Colon (tissue), 2 donors: Measurements from ENCODE around the gene TBC1D14.

Experiments
- FAIRE-seq: peaks from 2 replicates; lab custom pipeline; 2012; peaks lifted over from hg19 to GRCh38; lab: Jason Lieb, UNC
- donor health status: control.
- donor health status: control.

Gene TBC1D14

GRCh38 chr4:6953751-6954380 is 44.2 kb downstream of the TBC1D14 start:
- FAIRE-seq: no peak

DNA sequence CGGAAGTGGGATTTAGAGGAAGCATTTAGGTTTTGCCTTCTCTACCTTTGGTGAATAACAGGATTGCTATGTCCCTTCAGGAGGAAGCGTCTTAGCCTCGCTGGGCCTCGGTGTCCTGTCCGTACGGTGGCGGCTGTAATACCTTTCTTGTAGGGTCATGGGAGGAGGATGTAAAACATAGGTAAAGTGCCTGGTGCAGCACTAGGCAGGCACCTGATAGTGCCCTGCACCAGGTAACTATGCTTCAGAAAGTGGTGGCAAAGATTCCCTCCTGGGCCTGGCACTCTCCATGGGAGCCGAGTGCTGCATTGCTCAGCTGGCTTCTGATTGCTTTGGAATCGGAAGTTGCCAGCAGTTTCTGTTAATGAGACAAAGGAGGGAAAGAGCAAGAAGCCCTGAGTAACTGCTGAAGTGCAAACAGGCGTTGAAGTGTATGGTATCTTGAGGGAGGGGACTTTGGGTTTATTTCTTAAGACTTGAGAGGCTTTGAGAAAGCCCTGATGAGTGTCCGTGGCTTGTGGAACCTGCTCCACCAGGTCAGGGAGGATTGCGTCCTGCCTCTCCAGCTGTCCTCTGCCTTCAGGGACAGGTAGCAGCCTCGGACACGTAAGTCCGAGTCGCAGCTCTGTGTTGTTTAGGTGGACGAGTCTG is 45.8 kb downstream of the TBC1D14 start:
- FAIRE-seq: no peak

DNA sequence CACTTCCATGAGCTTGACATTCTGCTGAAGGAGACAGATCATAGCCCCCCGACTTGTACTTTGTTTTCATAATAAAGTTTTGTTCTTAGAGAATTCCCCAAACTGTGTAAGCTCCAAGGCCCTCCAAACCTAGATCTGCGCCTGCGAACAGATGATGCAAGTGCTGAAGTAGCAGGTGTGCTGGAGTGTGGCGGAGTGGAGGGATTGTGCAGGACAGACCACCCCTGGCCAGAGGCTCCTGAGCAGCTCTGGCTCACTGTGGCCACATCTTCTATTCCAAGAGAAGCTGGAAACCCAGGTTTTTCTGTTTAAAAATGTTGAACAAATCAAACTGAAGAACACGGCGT is 46.4 kb downstream of the TBC1D14 start:
- no peak for FAIRE-seq

DNA sequence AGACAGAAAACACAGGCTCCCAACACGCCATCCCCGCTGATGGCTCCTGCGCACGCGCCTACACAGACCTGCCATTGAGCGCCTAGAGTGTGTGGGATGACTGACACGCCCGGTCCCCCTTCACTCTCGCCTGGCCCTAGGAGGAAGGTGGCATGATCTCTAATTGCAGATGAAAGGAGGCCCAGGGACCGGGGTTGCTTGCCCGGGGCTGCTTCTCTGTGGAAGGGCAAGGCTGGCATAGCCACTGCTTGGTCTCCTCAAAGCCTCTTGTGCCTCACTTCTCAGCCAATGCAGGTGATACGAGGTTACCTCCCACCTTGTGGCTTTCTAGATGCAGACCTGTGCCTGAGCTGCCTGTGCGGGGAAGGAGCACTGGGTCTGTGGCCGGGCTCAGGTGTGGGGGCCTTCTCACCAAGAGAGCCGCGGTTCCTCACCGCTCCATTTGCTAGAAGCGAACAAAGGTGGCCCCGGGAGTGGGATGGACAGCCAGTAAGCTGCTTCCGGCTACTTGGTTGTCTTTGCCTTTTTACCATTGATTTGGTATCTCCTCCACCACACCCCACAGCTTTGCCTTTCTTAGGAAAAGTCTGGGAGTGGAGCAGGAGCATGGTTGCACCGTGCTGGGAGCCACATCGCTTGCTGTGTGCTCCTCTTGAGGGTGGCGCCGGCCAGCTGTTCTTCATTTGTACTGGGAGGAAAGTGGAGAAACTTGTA is 47.0 kb downstream of the TBC1D14 start:
- FAIRE-seq: no peak

DNA sequence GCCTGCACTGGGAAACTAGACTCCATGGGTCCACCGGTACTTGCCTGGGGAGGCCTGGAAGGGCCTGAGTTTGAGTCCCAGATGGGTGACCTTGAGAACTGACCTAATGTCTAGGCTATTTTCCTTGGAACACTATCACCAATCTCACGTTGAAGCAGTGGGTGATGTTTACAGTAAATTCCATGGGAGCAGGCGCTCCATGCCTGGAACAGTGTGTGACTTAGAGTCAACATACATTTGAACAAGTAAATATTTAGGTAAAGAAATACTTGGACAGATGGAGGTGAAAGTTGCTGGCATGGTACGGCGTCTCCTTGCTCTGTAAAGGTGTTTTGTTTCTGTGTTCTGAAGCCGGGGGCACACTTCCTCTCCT is 47.5 kb downstream of the TBC1D14 start:
- FAIRE-seq: no peak

DNA sequence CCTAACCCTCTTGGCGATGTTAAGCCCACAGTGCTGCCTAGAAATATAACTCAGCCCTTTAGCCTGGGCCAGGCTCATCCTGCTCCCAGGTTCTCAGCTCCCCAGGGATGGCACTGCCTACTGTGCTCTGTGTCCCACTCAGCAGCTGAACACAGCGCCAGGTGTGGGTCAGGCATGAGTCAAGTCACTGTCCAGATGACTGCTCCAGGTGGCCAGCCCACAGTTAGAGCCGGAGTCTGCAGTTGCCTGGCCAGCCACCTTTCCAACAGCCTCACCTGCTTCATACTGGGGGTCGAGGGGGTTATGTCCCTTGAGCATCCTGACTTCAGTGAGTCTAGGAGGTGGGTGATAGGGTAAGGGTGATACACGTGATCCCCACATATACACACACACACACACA is 48.4 kb downstream of the TBC1D14 start:
- FAIRE-seq: no peak

DNA sequence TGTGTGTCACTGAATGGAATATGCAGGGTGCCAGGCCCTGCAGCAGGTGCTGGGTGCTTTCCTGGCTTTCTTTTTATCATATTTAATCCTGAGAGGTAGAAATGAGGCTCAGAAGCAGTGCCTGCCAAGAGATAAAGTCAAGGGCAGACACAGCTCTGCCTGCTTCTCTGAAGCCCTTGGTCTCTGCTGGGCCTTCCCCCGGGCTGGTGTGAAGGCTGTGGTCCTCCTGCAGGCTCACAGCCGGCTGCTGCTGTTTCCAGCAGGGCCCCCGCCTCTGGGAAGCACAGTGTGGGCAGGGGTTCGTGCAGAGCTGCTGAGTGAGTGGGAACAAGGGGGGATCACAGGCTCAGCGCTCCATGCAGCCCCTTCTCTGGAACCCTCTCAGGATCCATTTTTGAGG is 49.6 kb downstream of the TBC1D14 start:
- no peak for FAIRE-seq

DNA sequence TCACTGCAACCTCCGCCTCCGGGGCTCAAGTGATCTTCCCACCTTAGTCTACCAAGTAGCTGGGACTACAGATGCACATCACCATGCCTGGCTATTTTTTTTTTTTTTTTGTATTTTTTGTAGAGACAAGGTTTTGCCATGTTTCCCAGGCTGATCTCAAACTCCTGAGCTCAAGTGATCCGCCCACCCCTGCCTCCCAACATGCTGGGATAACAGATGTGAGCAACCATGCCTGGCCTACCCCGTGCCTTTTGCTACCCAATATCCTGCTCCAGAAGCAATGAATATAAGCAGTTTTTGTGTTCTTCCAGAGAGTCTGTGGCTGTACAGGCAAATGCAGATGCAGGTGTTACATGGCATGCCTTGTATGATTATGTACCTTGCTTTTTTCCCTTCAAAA is 50.5 kb downstream of the TBC1D14 start:
- no peak for FAIRE-seq

DNA sequence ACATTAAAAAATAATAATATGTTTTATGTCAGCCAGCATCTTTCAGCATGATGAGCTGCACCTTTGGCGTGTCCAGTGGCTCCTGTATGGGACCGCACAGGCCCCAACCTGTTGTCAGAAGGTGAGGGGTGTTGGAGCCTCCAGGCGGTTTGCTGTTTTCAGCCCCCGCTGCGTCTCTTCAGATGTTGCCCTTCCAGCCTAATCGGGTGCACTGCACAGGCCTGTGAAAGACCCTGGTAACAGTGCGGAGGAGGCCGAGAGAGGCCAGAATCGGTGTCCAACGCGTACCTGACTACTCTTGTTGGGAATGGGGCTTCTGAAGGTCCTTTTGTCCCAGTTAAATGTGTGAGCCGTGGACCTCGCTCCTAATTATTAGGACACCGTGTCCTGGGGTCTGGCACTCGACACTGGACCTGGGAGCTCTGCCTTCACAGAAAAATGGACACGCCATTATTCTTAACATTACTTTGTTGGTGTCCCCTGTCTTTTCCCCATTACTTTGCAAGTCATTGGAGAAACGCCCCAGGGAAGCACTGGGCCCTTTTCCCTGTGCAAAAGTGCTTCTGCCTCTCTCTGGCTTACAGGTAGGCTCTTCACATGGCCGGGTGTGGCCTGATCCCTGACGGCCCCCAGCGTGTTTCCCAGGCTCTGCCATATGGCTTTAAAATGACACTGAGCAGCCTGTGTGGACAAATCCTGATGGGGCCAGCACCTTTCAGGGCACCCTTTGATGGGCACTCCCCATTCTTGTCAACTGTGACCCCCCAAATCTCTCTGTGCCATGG is 51.2 kb downstream of the TBC1D14 start:
- no peak for FAIRE-seq

DNA sequence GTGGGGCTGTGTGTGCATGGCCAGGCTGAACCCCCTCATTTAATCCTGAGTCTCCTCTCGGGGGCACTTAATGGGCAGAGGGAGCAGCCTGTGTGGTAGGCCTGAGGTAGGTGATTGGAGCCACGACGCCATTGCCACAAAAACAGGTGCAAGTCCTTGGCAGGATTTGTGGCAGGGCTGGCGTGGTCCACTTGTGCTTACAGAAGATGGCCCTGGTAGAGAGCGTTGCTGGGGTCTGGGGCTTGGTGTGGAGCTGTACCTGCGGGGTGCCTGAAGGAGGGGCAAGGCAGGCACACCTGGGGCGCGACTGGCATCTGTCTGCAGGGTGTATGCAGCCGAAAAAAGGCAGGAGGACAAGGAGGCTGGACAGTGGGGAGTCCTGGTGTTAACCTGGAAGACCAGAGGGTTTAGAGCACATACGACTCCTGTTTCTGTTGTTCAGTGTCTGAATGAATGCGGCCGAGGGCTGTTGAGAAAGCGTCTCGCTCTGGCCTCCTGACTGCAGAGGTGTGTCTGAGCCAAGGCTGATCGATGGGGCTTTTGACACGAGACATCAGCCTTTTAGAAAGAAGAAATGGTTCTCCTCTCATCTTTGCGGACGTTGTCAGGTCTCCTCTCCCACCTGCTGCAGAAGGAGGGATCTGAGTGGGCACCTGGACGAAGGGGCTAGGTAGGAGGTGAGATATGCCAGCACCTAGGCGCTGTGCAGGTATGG is 52.0 kb downstream of the TBC1D14 start:
- no peak for FAIRE-seq

- FAIRE-seq: no peak
These were observed 52.8 kb downstream of the TBC1D14 start for GRCh38 chr4:6962211-6963041.

- no peak for FAIRE-seq
These were observed 53.5 kb downstream of the TBC1D14 start for GRCh38 chr4:6963139-6963611.

- FAIRE-seq: no peak
These were observed 55.2 kb downstream of the TBC1D14 start for GRCh38 chr4:6964858-6965257.

GRCh38 chr4:6965329-6965728 is 55.7 kb downstream of the TBC1D14 start:
- no peak for FAIRE-seq

DNA sequence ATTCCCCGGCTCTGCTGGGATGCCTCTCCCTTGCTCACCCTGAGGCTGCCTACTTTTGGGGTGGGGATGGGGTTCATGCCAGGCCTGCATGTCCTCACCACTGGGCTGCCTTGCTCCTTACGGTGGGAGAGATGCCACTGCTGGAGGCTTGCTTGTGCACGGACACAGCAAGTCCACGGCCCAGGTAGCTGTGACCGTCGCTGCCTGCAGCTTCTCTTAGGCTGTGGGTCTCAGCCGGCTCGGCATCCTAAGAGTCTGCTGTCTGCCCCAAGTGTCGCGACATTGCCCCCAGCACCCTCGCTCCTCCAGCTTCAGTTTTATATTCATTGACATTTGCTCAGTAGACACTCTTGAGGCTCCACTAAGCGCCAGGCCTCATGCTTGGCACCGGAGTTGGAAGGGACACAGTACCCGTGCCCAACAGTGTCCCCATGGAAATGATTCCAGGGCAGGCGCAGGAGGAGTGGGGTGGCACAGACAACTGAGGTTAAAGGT is 58.3 kb downstream of the TBC1D14 start:
- FAIRE-seq: no peak

DNA sequence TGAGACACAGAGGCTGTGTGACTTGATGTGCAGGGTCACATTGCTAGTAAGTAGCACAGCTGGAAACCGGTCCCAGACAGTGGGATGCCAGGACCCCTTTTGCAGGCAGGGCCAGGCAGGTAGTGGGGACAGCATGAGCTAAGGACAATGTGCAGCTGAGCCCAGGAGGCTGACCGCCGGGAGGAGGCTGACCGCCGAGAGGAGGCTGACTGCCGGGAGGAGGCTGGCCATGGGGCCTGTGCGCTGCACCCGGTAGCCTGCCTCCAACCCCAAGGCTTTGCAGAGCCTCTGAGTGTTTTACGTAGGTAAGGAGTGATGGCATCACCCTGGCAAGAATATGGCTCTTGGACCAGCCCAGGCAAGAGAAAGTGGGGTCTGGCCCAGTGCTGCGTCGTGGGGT is 58.9 kb downstream of the TBC1D14 start:
- FAIRE-seq: no peak

DNA sequence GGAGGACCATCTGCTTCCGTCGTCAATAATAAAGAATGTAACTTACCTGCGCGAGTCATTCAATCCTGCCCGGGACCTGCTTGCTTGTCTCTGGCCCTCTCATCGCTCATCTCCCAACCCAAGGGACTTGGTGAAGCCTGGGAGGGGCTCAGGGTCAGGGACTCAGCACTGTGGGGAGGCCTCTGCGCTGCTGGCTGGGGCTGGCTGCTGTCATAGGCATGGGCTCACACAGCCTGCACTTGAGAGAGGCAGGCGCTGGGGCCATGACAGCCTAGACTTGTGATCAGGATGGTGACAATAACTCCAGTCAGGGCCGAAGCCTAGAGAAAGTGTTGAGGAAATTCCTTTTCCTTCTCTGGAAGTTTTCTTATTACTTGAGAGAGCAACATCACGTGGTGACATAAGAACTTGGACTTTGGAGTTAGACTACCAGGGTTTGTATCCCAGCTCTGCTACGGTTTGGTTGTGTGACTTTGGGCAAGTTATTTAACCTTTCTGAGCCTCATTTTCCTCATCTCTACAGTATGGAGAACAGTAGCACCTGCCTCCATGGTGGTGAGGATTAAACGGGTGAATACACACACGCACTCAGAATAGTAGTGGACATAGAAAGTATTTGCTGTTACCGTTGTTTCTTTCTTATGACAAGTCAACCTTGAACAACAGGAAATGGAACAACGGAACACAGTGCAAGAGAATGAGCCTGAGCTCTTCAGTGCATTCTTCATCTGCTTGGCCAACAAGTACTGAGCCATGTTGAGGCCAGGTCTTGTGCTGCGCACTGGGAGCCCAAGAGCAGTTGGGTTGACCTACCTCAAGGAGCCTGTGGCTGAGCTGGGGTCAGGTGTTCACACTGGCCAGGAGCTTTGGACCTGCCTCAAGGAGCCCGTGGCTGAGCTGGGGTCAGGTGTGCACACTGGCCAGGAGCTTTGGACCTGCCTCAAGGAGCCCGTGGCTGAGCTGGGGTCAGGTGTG is 60.5 kb downstream of the TBC1D14 start:
- FAIRE-seq: no peak

DNA sequence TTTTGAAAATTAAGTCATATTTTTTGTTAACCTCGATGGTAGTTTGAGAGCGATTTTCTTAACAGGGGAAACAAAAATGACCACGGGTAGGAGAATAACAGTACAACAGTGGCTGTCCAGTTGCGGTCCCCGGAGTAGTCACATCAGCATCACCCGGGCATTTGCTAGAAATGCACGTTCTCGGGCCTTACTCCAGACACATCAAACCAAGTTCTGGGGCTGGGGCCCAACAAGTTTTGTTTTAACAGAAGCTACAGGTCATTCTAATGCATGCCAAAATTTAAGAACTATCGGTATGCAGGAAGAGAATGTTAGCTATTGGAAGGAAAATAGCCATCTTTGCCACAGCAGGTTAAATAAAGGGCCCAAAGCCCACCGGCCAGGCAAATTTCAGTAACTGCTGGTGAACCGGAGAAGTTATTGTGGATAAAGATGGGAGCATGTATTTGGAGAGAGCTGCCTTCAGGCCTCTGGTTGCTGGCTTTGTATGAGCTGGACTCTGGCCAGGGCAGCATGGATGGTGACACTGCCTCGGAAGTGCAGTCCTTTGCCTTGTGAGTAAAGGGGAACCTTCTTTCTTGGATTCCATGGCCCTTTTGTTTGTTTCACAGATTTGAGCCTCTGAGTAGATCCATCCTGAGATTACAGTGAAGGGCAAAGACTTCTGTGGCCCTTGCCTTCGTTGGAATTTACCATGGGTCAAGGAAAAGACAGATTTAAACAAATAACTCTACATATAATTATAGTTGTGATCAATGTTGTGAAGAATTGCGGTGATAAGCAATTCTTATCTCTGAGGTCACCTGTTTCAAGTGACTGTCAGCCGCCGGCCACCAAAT is 62.1 kb downstream of the TBC1D14 start:
- FAIRE-seq: no peak

DNA sequence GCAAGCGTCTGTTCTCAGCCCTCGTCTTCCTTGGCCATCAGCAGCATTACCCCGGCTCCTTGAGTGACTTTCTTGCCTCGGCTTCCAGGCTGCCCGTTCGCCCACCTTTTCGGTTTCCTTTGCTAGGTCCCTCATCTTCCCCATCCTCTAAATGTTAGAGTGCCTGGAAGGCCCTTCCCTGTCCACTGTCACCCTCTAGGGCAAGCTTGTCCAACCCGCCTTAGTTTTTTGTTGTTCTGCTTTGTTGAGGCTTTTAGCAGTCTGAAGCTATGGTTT is 62.7 kb downstream of the TBC1D14 start:
- FAIRE-seq: no peak
